GM18505 (cell line): ENCODE data around the gene RGCC.
A peak's percentile ranks its signal among the peaks of the same experiment; 100 is the strongest.
"Not testable (repeated sequence)": the region's sequence is repeated elsewhere in the genome, so short reads cannot be mapped to it uniquely, and the experiment has no call there.

Experiments used
- ATAC-seq: cut with Tn5 transposase; IDR thresholded peaks from one replicate; pipeline ENCODE4 v1.9.1; 2021; ENCODE audit not compliant: unreplicated experiment
- POLR2A ChIP-seq: IDR thresholded peaks from 4 replicates; pipeline ENCODE4 v1.6.1; 2011; ENCODE audit warnings: borderline replicate concordance; ENCODE audit not compliant: insufficient read depth, insufficient read length; ENCODE audit errors: extremely low read depth

The RGCC gene

DNA sequence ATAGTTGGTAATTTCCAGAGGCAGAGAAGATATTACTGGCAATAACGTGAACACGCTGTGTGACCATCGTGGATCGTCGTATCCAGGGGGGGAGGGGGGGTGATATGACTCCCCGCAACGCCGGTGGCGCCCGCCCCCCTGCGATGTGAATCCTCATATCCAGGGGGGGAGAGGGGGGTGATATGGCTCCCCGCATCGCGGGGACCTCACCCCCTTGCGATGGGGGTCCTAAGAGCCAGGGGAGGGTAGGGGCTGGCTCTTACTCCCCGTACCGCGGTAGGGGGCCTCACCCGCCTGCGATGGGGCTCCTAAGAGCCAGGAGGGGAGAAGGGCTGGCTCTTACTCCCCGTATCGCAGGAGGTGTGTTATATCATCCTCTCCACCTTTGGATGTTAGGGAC lies 31.3 kb upstream of the RGCC start:
- ATAC-seq = no peak
- no peak for TF ChIP-seq POLR2A

DNA sequence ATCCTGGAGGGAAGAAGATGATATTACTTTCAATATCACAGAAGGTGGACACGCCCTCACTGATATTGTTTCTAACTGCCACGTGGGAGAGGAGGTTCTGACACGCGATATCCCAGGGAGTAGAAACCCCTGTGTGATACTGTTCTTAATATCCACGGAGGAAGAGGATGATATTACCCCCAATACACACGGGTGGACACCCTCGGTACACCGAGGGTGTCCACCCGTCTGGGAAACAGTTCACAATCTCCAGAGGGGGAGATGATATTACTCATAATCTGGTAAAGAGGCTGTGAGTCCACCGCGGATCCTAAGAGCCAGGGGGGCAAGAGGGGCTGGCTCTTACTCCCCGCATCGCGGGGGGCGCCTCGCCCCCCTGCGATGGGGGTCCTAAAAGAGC lies 29.7 kb upstream of the RGCC start:
- TF ChIP-seq POLR2A = no peak

DNA sequence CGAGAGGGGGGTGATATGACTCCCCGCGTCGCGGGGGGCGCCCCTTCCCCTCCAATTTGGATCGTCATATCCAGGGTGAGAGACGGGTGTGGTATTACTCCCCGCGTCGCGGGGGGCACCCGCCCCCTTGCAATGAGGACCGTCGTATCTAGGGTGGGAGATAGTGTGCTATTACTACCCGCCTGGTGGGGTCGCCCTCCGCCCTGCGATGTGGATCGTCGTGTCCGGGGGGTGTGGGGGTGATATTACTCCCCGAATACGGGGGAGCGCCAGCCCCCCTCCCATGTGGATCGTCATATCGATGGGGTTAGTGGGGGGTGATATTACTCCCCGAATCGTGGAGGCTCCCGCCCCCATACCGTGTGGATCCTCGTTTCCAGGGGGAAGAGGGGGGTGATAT lies 29.2 kb upstream of the RGCC start:
- no peak for ATAC-seq

More for the DNA sequence above, 29.7 kb upstream of the RGCC start:
- ATAC-seq = no peak

DNA sequence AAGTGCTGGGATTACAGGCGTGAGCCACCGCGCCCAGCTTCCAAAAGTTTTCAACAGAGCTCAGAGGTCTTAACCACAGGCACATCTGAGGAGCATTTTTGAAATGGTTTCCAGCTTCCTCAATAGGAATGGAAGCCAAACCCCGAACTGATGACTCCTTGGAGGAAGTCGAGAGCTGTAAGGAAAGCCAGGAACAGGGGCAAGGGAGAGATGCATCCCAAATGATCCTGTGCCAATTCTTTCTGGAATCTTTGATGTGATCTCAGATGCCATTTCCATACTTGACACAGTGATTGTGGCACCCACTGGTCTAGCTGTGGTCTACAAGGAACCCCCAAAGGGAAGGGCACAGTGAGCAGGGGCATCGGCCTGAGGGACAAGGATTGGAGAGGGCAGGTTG lies 23.3 kb upstream of the RGCC start:
- not testable (repeated sequence) for ATAC-seq

More for the DNA sequence above, 29.2 kb upstream of the RGCC start:
- no peak for TF ChIP-seq POLR2A

DNA sequence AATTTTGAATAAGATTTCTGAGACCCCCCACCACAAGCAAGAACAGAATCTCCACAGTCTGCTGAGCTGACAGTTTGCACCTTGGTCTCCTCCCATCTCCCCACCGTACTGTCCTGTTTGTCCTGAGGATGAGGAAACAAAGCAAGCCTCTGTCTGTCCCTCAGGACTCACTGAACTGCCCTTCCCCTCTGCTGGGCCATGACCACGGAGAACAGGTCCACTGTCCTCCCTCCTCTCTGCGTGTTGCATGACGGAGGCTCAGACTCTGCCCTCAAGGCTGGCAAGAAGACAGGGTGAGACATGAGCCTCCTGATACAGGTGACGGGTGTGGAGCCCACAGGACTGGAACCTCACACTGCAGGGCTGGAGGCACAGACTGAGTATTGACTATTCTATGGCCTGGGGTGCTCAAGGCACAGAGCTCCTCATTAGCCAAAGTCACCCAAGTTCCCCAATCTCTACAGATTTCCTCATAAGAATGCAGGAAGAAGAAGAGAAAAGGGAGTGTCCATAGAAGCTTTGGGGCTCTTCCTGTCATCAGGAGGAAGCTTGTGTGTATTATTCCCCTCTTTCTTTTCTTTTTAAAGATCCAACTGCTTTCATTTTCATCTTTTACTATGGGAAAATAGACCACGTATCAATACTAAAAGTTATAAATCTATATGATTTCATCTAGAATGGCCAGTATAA lies 22.4 kb upstream of the RGCC start:
- no peak for ATAC-seq
- no peak for TF ChIP-seq POLR2A

DNA sequence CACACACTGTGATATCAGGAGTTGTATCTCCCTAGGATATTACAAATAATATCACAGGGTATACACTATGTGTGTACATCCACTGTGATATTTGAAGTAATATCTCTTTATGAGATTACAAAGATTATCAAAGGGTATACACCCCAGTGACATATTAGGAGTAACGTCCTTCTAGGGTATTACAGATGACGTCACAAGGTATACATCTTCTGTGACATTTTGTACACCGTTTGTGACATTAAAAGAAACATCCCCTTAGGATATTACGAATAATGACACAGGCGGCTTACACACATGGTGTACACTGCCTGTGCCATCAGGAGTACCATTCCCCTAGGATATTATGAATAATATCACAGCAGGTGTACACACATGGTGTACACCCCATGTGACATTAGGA lies 13.4 kb upstream of the RGCC start:
- no peak for TF ChIP-seq POLR2A
- ATAC-seq = no peak

DNA sequence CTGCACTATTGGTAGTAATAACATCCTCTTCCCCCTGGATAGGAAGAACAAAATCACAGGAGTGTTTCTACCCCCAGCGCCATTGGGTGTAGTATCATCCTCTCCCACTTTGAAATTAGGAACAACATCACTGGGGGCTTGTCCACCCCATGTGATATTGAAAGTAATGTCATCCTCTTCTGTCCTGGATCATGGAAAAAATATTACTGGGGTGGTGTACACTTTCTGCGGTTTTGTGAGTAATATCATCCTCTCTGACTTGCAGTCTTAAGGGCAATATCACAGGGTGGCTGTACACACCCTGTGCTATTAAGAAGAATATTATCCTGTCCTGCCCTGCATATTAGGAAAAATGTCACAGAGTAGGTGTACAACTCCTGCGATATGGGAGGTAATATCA lies 4.9 kb upstream of the RGCC start:
- ATAC-seq = no peak
- TF ChIP-seq POLR2A = no peak

DNA sequence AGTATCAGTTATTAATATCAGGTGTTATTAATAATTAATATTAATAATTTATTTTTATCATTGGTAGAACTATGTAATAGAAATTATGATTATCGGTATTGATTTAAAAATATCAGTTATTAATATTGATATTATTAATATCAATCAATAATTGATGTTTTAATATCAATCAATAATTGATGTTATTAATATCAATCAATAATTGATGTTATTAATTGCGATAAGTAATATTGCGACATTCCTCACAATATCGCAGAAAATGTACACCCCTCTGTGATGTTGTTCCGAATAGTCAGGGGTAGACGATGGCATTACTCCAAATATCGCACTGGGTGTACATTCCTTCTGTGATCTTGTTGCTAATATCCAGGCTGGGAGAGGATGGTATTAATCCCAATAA lies 3.7 kb upstream of the RGCC start:
- no peak for ATAC-seq
- no peak for TF ChIP-seq POLR2A

DNA sequence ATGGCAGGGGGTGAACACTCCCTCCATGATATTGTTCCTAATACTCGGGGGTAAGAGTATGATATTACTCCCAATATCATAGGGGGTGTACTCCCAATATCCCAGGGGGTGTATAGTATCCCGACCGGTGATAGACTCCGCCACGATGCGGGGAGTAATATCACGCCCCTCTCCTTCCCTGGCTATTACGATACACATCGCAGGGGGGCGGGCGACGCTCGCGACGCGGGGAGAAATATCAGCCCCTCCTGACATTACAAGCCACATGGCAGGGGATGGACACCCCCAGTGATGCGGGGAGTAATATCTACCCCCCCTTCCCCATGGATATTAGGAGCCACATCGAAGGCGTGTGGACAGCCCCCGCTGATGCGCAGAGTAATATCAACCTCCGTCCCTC lies 3.2 kb upstream of the RGCC start:
- no peak for ATAC-seq
- TF ChIP-seq POLR2A = no peak

DNA sequence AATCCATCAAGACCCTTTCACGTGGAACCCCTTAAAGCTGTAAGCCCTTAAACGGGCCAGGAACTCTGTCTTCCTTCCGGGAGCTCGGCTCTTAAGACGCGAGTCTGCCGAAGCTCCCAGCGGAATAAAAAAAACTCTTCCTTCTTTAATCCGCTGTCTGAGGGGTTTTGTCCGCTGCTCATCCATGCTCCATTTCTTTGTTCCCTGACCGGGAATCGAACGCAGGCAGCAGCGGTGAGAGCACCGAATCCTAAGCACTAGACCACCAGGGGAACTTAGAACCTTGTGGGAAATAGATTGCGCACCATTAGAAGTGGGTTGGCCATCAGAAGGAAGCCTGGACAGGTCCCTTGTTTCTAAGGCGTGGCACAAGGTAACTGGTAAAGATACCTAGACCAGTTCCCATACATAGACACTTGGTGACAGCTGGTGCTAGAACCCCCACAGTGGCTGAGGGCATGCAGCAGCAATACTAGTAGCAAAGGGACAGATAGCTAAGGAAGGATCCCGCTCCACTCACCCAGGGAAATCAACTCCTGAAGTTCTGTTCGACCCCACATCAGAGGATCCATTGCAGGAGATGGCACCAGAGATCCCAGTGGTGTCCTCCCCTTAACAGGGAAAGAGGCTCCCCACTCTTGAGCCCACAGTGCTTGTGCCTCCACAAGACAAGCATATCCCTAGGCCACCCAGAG lies 1.5 kb upstream of the RGCC start:
- ATAC-seq = no peak
- TF ChIP-seq POLR2A = no peak

DNA sequence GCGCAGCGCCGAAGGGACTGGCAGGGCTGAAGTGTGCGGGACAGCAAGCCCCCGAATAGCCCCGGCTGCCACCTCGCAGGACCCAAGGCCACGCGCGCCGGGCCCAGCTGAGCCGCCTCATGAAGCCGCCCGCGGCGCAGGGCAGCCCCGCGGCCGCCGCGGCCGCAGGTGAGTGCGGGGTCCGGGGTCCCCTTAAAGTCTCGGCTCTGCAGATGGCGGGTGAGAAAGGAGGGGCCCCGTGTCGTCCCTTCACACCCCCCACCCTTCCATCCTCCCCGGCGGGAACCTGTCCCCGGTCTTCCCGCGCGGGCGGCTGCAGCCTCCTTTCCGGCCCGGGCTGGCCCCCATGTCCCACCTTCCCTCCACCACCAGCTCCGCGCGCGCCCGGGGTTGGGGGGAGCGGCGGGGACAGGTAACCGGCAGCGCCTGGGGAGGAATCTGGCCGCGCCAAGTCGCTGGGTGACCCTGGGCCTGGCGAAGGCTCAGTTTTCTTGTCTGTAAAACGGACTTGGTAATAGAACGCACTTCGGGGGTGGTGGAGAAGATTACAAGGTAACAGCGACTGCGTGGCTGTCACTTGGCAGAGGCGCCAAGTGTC lies 338 bp downstream of the RGCC start:
- TF ChIP-seq POLR2A = peak; percentile 83
- peak; percentile 16 for ATAC-seq

DNA sequence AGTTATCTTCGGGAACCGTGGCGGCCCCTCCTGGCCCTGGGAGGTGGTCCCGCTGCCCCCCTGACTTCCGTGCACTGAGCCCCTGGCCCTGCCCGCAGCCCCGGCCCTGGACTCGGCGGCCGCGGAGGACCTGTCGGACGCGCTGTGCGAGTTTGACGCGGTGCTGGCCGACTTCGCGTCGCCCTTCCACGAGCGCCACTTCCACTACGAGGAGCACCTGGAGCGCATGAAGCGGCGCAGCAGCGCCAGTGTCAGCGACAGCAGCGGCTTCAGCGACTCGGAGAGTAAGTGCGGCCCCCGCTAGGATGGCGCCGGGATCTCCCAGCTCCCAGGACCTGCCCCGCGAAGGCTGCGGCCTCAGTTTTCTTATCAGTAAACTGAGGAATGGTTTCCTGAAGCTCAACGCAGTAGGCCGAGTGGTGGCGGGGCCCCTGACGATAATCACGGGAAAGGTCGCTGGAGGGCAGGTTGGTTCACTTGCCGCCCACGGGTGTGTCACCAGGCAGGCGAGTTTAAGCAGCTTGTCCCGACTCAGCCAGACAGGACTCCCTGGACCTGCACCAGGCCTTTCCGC lies 924 bp downstream of the RGCC start:
- peak; percentile 10 for ATAC-seq
- TF ChIP-seq POLR2A = peak; percentile 29

DNA sequence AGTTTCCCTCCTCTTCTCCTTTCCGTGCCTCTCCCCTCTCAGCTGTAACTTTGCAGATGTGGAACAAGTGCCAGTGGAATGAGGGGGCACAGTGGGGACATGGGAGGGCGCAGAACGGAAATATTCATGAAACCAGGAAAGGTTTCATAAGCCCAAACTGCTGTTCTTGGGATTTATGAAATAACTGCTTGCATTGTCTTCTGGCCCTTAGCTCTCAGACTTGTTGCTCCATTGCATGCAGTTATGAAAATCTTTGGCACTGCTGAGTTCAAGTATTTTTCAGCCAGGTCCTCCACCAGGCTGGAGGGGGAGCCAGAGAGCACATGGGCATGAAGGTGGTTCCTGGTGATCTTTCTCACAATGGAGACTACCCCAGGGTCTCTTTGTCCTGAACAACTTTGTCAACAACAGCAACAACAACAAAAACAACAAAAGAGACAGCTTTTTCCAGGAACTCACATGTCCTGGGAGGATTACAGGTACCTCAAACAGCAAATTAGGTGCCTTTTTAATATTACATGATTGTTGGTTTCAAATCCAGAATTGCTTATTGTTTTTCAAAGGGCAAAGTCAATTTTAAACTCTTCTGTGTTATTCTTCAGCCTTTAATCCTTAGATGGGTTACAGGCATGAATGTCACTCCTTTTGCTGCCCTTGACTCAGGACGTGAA lies 1.5 kb downstream of the RGCC start:
- no peak for ATAC-seq
- TF ChIP-seq POLR2A = no peak
